SW480 (cell line): ENCODE data around the gene AUTS2.

Experiments
- DNase-seq: peaks from one replicate; pipeline ENCODE4 v3.0.0-alpha.2; 2016; ENCODE audit warnings: low spot score

Gene AUTS2

GRCh38 chr7:70758646-70759045 is 1160.4 kb downstream of the AUTS2 start:
- no peak for DNase-seq

GRCh38 chr7:70759674-70760073 is 1161.4 kb downstream of the AUTS2 start:
- no peak for DNase-seq

- DNase-seq = no peak
Measured at GRCh38 chr7:70761711-70762328, 1163.5 kb downstream of the AUTS2 start.

- no peak for DNase-seq
Measured at GRCh38 chr7:70762696-70763095, 1164.4 kb downstream of the AUTS2 start.

- DNase-seq = no peak
Measured at GRCh38 chr7:70763961-70764691, 1165.9 kb downstream of the AUTS2 start.

GRCh38 chr7:70764701-70765208 is 1166.5 kb downstream of the AUTS2 start:
- DNase-seq = no peak

GRCh38 chr7:70765651-70766050 is 1167.4 kb downstream of the AUTS2 start:
- no peak for DNase-seq

GRCh38 chr7:70766109-70766508 is 1167.8 kb downstream of the AUTS2 start:
- no peak for DNase-seq

GRCh38 chr7:70766694-70767093 is 1168.4 kb downstream of the AUTS2 start:
- DNase-seq = no peak

- DNase-seq = no peak
Measured at GRCh38 chr7:70770154-70770553, 1171.9 kb downstream of the AUTS2 start.

- no peak for DNase-seq
Measured at GRCh38 chr7:70771451-70771850, 1173.2 kb downstream of the AUTS2 start.

GRCh38 chr7:70772891-70773290 is 1174.6 kb downstream of the AUTS2 start:
- DNase-seq = no peak

GRCh38 chr7:70773406-70773805 is 1175.1 kb downstream of the AUTS2 start:
- no peak for DNase-seq

- DNase-seq = no peak
Measured at GRCh38 chr7:70774950-70775527, 1176.8 kb downstream of the AUTS2 start.

GRCh38 chr7:70775570-70776156 is 1177.4 kb downstream of the AUTS2 start:
- peak; percentile 28 for DNase-seq

- no peak for DNase-seq
Measured at GRCh38 chr7:70776627-70777101, 1178.4 kb downstream of the AUTS2 start.

GRCh38 chr7:70777251-70777650 is 1179.0 kb downstream of the AUTS2 start:
- no peak for DNase-seq

- no peak for DNase-seq
Measured at GRCh38 chr7:70778585-70778984, 1180.3 kb downstream of the AUTS2 start.

GRCh38 chr7:70779321-70779720 is 1181.0 kb downstream of the AUTS2 start:
- no peak for DNase-seq

GRCh38 chr7:70781922-70782311 is 1183.6 kb downstream of the AUTS2 start:
- no peak for DNase-seq

- DNase-seq = no peak
Measured at GRCh38 chr7:70782796-70783195, 1184.5 kb downstream of the AUTS2 start.

GRCh38 chr7:70785427-70785826 is 1187.2 kb downstream of the AUTS2 start:
- DNase-seq = no peak

- DNase-seq = no peak
Measured at GRCh38 chr7:70786076-70786475, 1187.8 kb downstream of the AUTS2 start.
